NCI-H1436 (cell line): ENCODE data around the gene ISM1.

Experiments
- DNase-seq: peaks from one replicate; lab custom pipeline; 2025; lab: John Stamatoyannopoulos, UW

Gene ISM1

GRCh38 chr20:13313201-13313600 lies 92.1 kb downstream of the ISM1 start:
- DNase-seq = no peak

- no peak for DNase-seq
Measured at GRCh38 chr20:13317439-13317838, 96.4 kb downstream of the ISM1 start.

GRCh38 chr20:13318871-13319521 lies 97.9 kb downstream of the ISM1 start:
- no peak for DNase-seq

- no peak for DNase-seq
Measured at GRCh38 chr20:13320702-13321101, 99.6 kb downstream of the ISM1 start.

GRCh38 chr20:13321416-13321815 lies 100.3 kb downstream of the ISM1 start:
- no peak for DNase-seq

GRCh38 chr20:13322198-13322597 lies 101.1 kb downstream of the ISM1 start:
- DNase-seq = no peak

GRCh38 chr20:13322621-13323020 lies 101.5 kb downstream of the ISM1 start:
- no peak for DNase-seq

GRCh38 chr20:13325033-13325432 lies 104.0 kb downstream of the ISM1 start:
- DNase-seq = no peak

- DNase-seq = no peak
Measured at GRCh38 chr20:13325796-13326340, 104.8 kb downstream of the ISM1 start.

GRCh38 chr20:13331536-13331935 lies 110.5 kb downstream of the ISM1 start:
- no peak for DNase-seq

- no peak for DNase-seq
Measured at GRCh38 chr20:13333036-13333435, 112.0 kb downstream of the ISM1 start.

GRCh38 chr20:13333793-13334192 lies 112.7 kb downstream of the ISM1 start:
- DNase-seq = no peak

- no peak for DNase-seq
Measured at GRCh38 chr20:13336308-13337089, 115.4 kb downstream of the ISM1 start.

- no peak for DNase-seq
Measured at GRCh38 chr20:13337090-13337784, 116.2 kb downstream of the ISM1 start.

GRCh38 chr20:13338097-13338661 lies 117.1 kb downstream of the ISM1 start:
- no peak for DNase-seq

- no peak for DNase-seq
Measured at GRCh38 chr20:13338999-13339411, 117.9 kb downstream of the ISM1 start.

- DNase-seq = no peak
Measured at GRCh38 chr20:13340088-13340487, 119.0 kb downstream of the ISM1 start.

- DNase-seq = no peak
Measured at GRCh38 chr20:13341737-13342393, 120.8 kb downstream of the ISM1 start.

GRCh38 chr20:13342469-13343242 lies 121.6 kb downstream of the ISM1 start:
- no peak for DNase-seq

GRCh38 chr20:13344671-13345070 lies 123.6 kb downstream of the ISM1 start:
- DNase-seq = no peak
